ENCODE results near the gene ZNF699. TPM values are rescaled to one million over a fixed set of nuclear protein-coding genes. Genes with fewer than 3 reads are reported as not detected.

Gene ZNF699
- total and polyA plus RNA-seq, 2 of the 13 experiments (the other 11 are each of a cell fraction or from before 2014, with no cell fraction given) = 0.33 to 2.2 TPM

GRCh38 chr19:9323919-9324583 lies 14.4 kb upstream of the ZNF699 start, which contains the start of gene ZNF559 (continued):
- TF ChIP-seq ZBTB34 (CRISPR knock-in tag; IDR thresholded peaks at IDR 0.05) (no peak), ZNF33B (CRISPR knock-in tag; IDR thresholded peaks at IDR 0.05) (no peak), NFE2L1 (CRISPR knock-in tag; IDR thresholded peaks at IDR 0.05; ENCODE audit: borderline replicate concordance) (no peak), ZNF597 (CRISPR knock-in tag; IDR thresholded peaks at IDR 0.05) (no peak), MLXIP (CRISPR knock-in tag; IDR thresholded peaks at IDR 0.05; ENCODE audit: borderline replicate concordance) (no peak), IRF9 (CRISPR knock-in tag; IDR thresholded peaks at IDR 0.05; ENCODE audit: borderline replicate concordance) (no peak), TCF7L2 (IDR thresholded peaks at IDR 0.05; ENCODE audit: low read depth, low read length) (no peak), MXD1 (CRISPR knock-in tag; IDR thresholded peaks at IDR 0.05) (no peak), CAMTA2 (CRISPR knock-in tag; IDR thresholded peaks at IDR 0.05; ENCODE audit: borderline replicate concordance) (no peak), ZSCAN20 (CRISPR knock-in tag; IDR thresholded peaks at IDR 0.05; ENCODE audit: borderline replicate concordance) (no peak), TBL1XR1 (IDR thresholded peaks at IDR 0.05; ENCODE audit: borderline replicate concordance, low read length, partially characterized antibody) (no peak), ZGPAT (CRISPR knock-in tag; IDR thresholded peaks at IDR 0.05) (no peak), HDAC1 (CRISPR knock-in tag; IDR thresholded peaks at IDR 0.05) (peak; percentile 42), YEATS2 (CRISPR knock-in tag; IDR thresholded peaks at IDR 0.05; ENCODE audit: borderline replicate concordance) (0 out of 2 replicates have a peak, but pooled peaks have one; percentile 35), HDAC6 (IDR thresholded peaks at IDR 0.05; ENCODE audit: low read depth, low read length) (no peak), CEBPB (IDR thresholded peaks at IDR 0.05; ENCODE audit: borderline replicate concordance, low read depth, low read length) (no peak), CTCF (CRISPR knock-in tag; IDR thresholded peaks at IDR 0.05) (peak; percentile 30; the same call in 1 of the 2 replicates), ZBTB7B (CRISPR knock-in tag; IDR thresholded peaks at IDR 0.05) (no peak; the same call in 1 of the 2 replicates)
